Mesenchymal stem cell (in vitro differentiated cells and primary cell): ENCODE results near the gene FDPS.

Experiments used
- DNase-seq: peaks from one replicate; pipeline ENCODE4 v3.0.0-alpha.2; 2013
- H2AFZ ChIP-seq: one replicate; pipeline ENCODE4 v1.6.1; 2013; ENCODE audit warnings: low read depth, mild to moderate bottlenecking, control low read depth, inconsistent platforms, low read length, moderate library complexity
- H2AK5ac ChIP-seq: 2 replicates; pipeline ENCODE4 v1.6.1; 2013; ENCODE audit warnings: low read length, moderate library complexity, mild to moderate bottlenecking, inconsistent platforms; ENCODE audit not compliant: severe bottlenecking
- H2BK120ac ChIP-seq: one replicate; pipeline ENCODE4 v1.6.1; 2013; ENCODE audit warnings: low read depth, mild to moderate bottlenecking, inconsistent platforms, low read length, moderate library complexity
- H2BK12ac ChIP-seq, 2 experiments: one replicate each; pipeline ENCODE4 v1.6.1; 2013; ENCODE audit warnings: inconsistent platforms in 2 of 2, low read length in 2 of 2, mild to moderate bottlenecking in 2 of 2, moderate library complexity in 2 of 2, control low read depth in 1 of 2
- H2BK15ac ChIP-seq: one replicate; pipeline ENCODE4 v1.6.1; 2013; ENCODE audit warnings: mild to moderate bottlenecking, low read depth, inconsistent platforms; ENCODE audit not compliant: poor library complexity, severe bottlenecking
- H2BK5ac ChIP-seq: 2 replicates; pipeline ENCODE4 v1.6.1; 2013; ENCODE audit warnings: low read depth, mild to moderate bottlenecking, low read length, control low read depth, inconsistent platforms; ENCODE audit not compliant: poor library complexity, severe bottlenecking
- H3K14ac ChIP-seq, 2 experiments: one replicate each; pipeline ENCODE4 v1.6.1; 2013; ENCODE audit warnings: inconsistent platforms in 2 of 2, low read length in 2 of 2, control low read depth in 1 of 2, mild to moderate bottlenecking in 1 of 2, moderate library complexity in 1 of 2
- H3K18ac ChIP-seq, 2 experiments: one replicate each; pipeline ENCODE4 v1.6.1; 2013; ENCODE audit warnings: inconsistent platforms in 2 of 2, low read length in 2 of 2, control low read depth in 1 of 2, low read depth in 1 of 2, mild to moderate bottlenecking in 1 of 2
- H3K23ac ChIP-seq, 2 experiments: one replicate each; pipeline ENCODE4 v1.6.1; 2013; ENCODE audit warnings: inconsistent platforms in 2 of 2, low read length in 2 of 2, mild to moderate bottlenecking in 2 of 2, moderate library complexity in 2 of 2, control low read depth in 1 of 2
- H3K27ac ChIP-seq: 2 replicates; pipeline ENCODE4 v1.5.1; 2013; ENCODE audit warnings: mild to moderate bottlenecking, moderate library complexity, low read length, control low read depth, inconsistent platforms; ENCODE audit not compliant: poor library complexity, severe bottlenecking
- H3K27me3 ChIP-seq, 2 experiments: 2 replicates each; pipeline versions ENCODE4 v1.6.1 to v1.7.0; 2013; ENCODE audit warnings: low read length in 2 of 2, mild to moderate bottlenecking in 2 of 2, moderate library complexity in 2 of 2, control low read depth in 1 of 2, inconsistent platforms in 1 of 2; ENCODE audit not compliant: control insufficient read depth in 1 of 2, insufficient read depth in 1 of 2
- H3K36me3 ChIP-seq, 2 experiments: 2 replicates each; pipeline versions ENCODE4 v1.6.1 to v1.7.0; 2013; ENCODE audit warnings: low read length in 2 of 2, control low read depth in 1 of 2, inconsistent platforms in 1 of 2, low read depth in 1 of 2, mild to moderate bottlenecking in 1 of 2; ENCODE audit not compliant: insufficient read depth in 2 of 2, control insufficient read depth in 1 of 2
- H3K4ac ChIP-seq, 2 experiments: one replicate each; pipeline ENCODE4 v1.6.1; 2013; ENCODE audit warnings: inconsistent platforms in 2 of 2, low read length in 2 of 2, mild to moderate bottlenecking in 2 of 2, moderate library complexity in 2 of 2, control low read depth in 1 of 2, low read depth in 1 of 2
- H3K4me1 ChIP-seq: 2 replicates; pipeline ENCODE4 v1.6.1; 2013; ENCODE audit warnings: low read depth, low read length, control low read depth; ENCODE audit not compliant: control insufficient read depth, insufficient read depth
- H3K4me2 ChIP-seq: 2 replicates; pipeline ENCODE4 v1.6.1; 2013; ENCODE audit warnings: low read length, mild to moderate bottlenecking, inconsistent platforms; ENCODE audit not compliant: poor library complexity, severe bottlenecking
- H3K4me3 ChIP-seq, 2 experiments: 2 replicates each; pipeline versions ENCODE4 v1.5.1 to v1.7.0; 2013; ENCODE audit warnings: low read length in 2 of 2, mild to moderate bottlenecking in 2 of 2, control low read depth in 1 of 2, low read depth in 1 of 2; ENCODE audit not compliant: insufficient read depth in 1 of 2
- H3K79me1 ChIP-seq: replicated peaks from 2 replicates; pipeline ENCODE4 v1.6.1; 2013; ENCODE audit warnings: mild to moderate bottlenecking, control low read depth, low read length, inconsistent platforms; ENCODE audit not compliant: poor library complexity, severe bottlenecking
- H3K9ac ChIP-seq: 2 replicates; pipeline ENCODE4 v1.7.0; 2013; ENCODE audit warnings: mild to moderate bottlenecking, low read length, moderate library complexity
- H3K9me3 ChIP-seq: 2 replicates; pipeline ENCODE4 v1.7.0; 2013; ENCODE audit warnings: mild to moderate bottlenecking, low read length; ENCODE audit not compliant: control insufficient read depth
- H4K8ac ChIP-seq: one replicate; pipeline ENCODE4 v1.6.1; 2013; ENCODE audit warnings: inconsistent platforms, mild to moderate bottlenecking, low read length, moderate library complexity
- H4K91ac ChIP-seq: one replicate; pipeline ENCODE4 v1.6.1; 2013; ENCODE audit warnings: mild to moderate bottlenecking, low read length, inconsistent platforms
- WGBS: methylation state at CpG from one replicate; pipeline ENCODE4 v1.1.7; 2013; ENCODE audit warnings: mixed read lengths; 5-methylcytosine and 5-hydroxymethylcytosine counted together

The FDPS gene

DNA sequence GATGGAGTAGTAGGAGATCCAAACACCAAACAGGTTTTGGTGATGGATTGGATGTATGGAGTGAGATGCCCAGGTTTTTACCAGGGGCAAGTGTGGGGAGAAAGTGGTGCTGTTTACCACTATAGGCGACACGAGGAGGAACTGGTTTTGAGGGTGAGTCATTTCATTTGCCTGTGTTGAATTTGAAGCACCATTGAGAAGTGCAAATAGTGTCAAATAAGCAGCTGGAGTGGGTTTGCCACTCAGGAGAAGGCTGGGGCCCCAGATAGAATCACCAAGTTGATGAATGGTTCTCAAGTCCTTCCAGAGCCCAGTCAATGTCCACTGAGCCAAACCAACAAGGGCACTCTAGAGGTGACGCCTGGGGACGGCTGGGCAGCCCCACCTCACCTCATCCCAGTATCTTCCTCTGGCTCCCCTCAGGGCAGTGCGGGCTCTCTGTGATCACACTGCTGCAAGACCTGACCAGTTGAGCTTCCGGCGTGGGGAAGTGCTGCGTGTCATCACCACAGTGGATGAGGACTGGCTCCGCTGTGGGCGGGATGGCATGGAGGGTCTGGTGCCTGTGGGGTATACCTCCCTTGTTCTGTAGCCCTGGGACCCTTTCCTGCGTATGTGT, 21.4 kb downstream of the FDPS start:
- no peak overlapping the region for H2BK12ac ChIP-seq
- peaks cover 52 to 60% of the 10 kb centered on the region in 2 experiments for H3K36me3 ChIP-seq
- H3K4ac ChIP-seq = no peak overlapping the region
- DNase-seq = no peak
- peaks cover 15% of the 10 kb centered on the region for H3K4me1 ChIP-seq
- 94% methylated on average over 11 of the region's 11 CpGs for WGBS
- H3K79me1 ChIP-seq = peaks cover 20% of the 10 kb centered on the region
- H3K4me2 ChIP-seq = no peak overlapping the region
- no peak overlapping the region for H2AK5ac ChIP-seq
- H2BK120ac ChIP-seq = no peak overlapping the region
- H3K27ac ChIP-seq = no peak overlapping the region
- no peaks in the 10 kb centered on the region for H3K9me3 ChIP-seq
- no peaks in the 10 kb centered on the region for H3K27me3 ChIP-seq
- H3K18ac ChIP-seq = no peak overlapping the region
- no peak overlapping the region for H4K8ac ChIP-seq
- H2AFZ ChIP-seq = no peak overlapping the region
- H3K23ac ChIP-seq = no peak overlapping the region
- H2BK15ac ChIP-seq = no peak overlapping the region
- no peak overlapping the region for H3K4me3 ChIP-seq
- no peak overlapping the region for H4K91ac ChIP-seq
- no peak overlapping the region for H2BK5ac ChIP-seq
- H3K14ac ChIP-seq = no peak overlapping the region
- H3K9ac ChIP-seq = no peak overlapping the region

- Histone ChIP-seq H3K36me3 (peaks cover 41 to 66% of the 10 kb centered on the region in 2 experiments), H2BK120ac (no peak overlapping the region), H3K18ac (no peak overlapping the region), H3K4ac (no peak overlapping the region), H3K4me3 (no peak overlapping the region), H3K23ac (no peak overlapping the region), H3K4me1 (no peaks in the 10 kb centered on the region), H3K14ac (no peak overlapping the region), H3K79me1 (peaks cover 13% of the 10 kb centered on the region), H2BK5ac (no peak overlapping the region), H3K27ac (no peak overlapping the region), H3K27me3 (no peaks in the 10 kb centered on the region), H2AFZ (no peak overlapping the region), H2BK15ac (no peak overlapping the region), H2AK5ac (no peak overlapping the region), H3K4me2 (no peak overlapping the region), H3K9me3 (no peaks in the 10 kb centered on the region), H4K8ac (no peak overlapping the region), H4K91ac (no peak overlapping the region), H3K9ac (no peak overlapping the region), H2BK12ac (no peak overlapping the region)
- 46% methylated on average over 1 of the region's 1 CpG for WGBS
- peak; percentile 68 for DNase-seq
Observed at GRCh38 chr1:155334962-155335361, 26.3 kb downstream of the FDPS start.

GRCh38 chr1:155339515-155340097, 30.9 kb downstream of the FDPS start:
- no peak overlapping the region for H3K18ac ChIP-seq
- H4K8ac ChIP-seq = no peak overlapping the region
- H2AFZ ChIP-seq = no peak overlapping the region
- H3K4me2 ChIP-seq = no peak overlapping the region
- no peaks in the 10 kb centered on the region for H3K27me3 ChIP-seq
- H3K9me3 ChIP-seq = no peaks in the 10 kb centered on the region
- H2BK120ac ChIP-seq = no peak overlapping the region
- peaks cover 11% of the 10 kb centered on the region for H3K79me1 ChIP-seq
- 98% methylated on average over 5 of the region's 8 CpGs for WGBS
- H3K36me3 ChIP-seq = peaks cover 28 to 85% of the 10 kb centered on the region in 2 experiments
- no peak overlapping the region for H2BK15ac ChIP-seq
- no peak overlapping the region for H3K9ac ChIP-seq
- no peak overlapping the region for H2AK5ac ChIP-seq
- no peak overlapping the region for H3K4ac ChIP-seq
- H3K4me1 ChIP-seq = no peaks in the 10 kb centered on the region
- H3K27ac ChIP-seq = no peak overlapping the region
- no peak overlapping the region for H2BK12ac ChIP-seq
- DNase-seq = peak; percentile 46
- H3K4me3 ChIP-seq = no peak overlapping the region
- H2BK5ac ChIP-seq = no peak overlapping the region
- no peak overlapping the region for H3K14ac ChIP-seq
- no peak overlapping the region for H3K23ac ChIP-seq
- no peak overlapping the region for H4K91ac ChIP-seq

DNA sequence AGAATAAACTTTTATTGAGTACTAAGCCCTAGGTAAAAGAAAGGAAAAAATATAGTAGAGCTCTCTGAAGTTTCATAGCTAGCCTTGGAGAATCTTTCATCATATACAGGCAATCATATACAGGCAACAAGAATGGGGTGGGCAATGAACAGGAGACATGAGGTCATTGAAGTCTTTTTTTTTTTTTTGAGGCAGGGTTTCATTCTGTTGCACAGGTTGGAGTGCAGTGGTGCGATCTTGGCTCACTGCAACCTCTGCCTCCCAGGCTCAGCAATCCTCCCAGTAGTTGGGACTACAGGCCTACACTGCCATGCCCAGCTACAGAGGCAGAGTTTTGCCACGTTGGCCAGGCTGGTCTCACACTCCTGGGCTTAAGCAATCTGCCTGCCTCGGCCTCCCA, 34.2 kb downstream of the FDPS start:
- Histone ChIP-seq H4K8ac (no peak overlapping the region), H3K79me1 (peaks cover 6% of the 10 kb centered on the region), H3K9ac (no peak overlapping the region), H2BK15ac (no peak overlapping the region), H3K4me3 (no peak overlapping the region), H4K91ac (no peak overlapping the region), H3K4me2 (no peak overlapping the region), H2AFZ (no peak overlapping the region), H2BK12ac (no peak overlapping the region), H3K4me1 (no peaks in the 10 kb centered on the region), H3K27ac (no peak overlapping the region), H3K27me3 (no peaks in the 10 kb centered on the region), H3K36me3 (peaks cover 39 to 83% of the 10 kb centered on the region in 2 experiments), H2BK5ac (no peak overlapping the region), H3K18ac (no peak overlapping the region), H2AK5ac (no peak overlapping the region), H3K4ac (no peak overlapping the region), H3K23ac (no peak overlapping the region), H3K14ac (no peak overlapping the region), H3K9me3 (no peaks in the 10 kb centered on the region), H2BK120ac (no peak overlapping the region)
- 96% methylated on average over 3 of the region's 3 CpGs for WGBS
- DNase-seq = no peak
